Measurements from ENCODE around the gene GRID2.

The GRID2 gene

DNA sequence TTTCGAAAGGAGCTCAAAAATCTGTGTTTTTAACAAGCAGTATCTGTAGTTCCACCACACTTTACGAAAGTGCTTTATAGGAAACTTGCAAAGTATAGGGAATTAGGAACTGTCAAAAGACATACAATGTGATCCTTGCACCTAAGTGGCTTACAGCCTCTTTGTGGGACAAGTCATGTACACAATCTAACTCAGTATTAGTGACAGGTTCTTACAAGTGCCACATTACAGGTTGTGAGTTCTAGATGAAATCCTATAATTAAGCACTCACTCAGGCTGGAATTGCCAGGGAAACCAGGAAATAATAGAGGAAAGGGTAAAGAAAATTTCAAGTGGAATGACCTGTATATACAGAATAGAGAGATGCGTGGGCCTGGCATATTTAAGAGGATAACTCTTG, 957.4 kb downstream of the GRID2 start:
- H2BK12ac ChIP-seq (ENCODE audit: low read length) = no peak overlapping the region
- no peak overlapping the region for H2BK5ac ChIP-seq (ENCODE audit: low read length)
- no peaks in the 10 kb centered on the region for H3K9me3 ChIP-seq (replicated peaks in 1 of 2; ENCODE audit: control insufficient read depth in 2 of 2, insufficient read depth in 1 of 2, low read depth in 1 of 2, low read length in 2 of 2)
- no peak overlapping the region for H3K23ac ChIP-seq (ENCODE audit: low read depth, low read length, poor library complexity)
- H3K9ac ChIP-seq (ENCODE audit: low read depth, low read length, poor library complexity) = no peak overlapping the region
- H3K4ac ChIP-seq (ENCODE audit: low read length) = no peak overlapping the region
- H3K27ac ChIP-seq (replicated peaks; ENCODE audit: low read length) = no peak overlapping the region
- H3K27me3 ChIP-seq (ENCODE audit: control insufficient read depth in 3 of 3, insufficient read depth in 3 of 3, low read depth in 1 of 3, low read length in 3 of 3) = no peaks in the 10 kb centered on the region
- H3K4me1 ChIP-seq (ENCODE audit: control insufficient read depth in 2 of 2, insufficient read depth in 1 of 2, low read depth in 1 of 2, low read length in 2 of 2) = no peaks in the 10 kb centered on the region
- no peak overlapping the region for H3K14ac ChIP-seq (ENCODE audit: low read length)
- H2BK120ac ChIP-seq (ENCODE audit: low read depth, low read length) = no peak overlapping the region
- no peak overlapping the region for H3K4me3 ChIP-seq (ENCODE audit: low read length in 2 of 2)
- no peak overlapping the region for H4K91ac ChIP-seq (ENCODE audit: low read depth, low read length, poor library complexity)
- no CpG with 5 or more reads among the region's 3 CpGs for WGBS, 2 donors (ENCODE audit: extremely low coverage in 2 of 2, insufficient read length in 2 of 2, insufficient replicate concordance in 1 of 2)
- DNase-seq (ENCODE audit: low spot score) = no peak
- no peak overlapping the region for H3K4me2 ChIP-seq (ENCODE audit: insufficient read depth, low read length, poor library complexity, severe bottlenecking)
- no peaks in the 10 kb centered on the region for H3K79me1 ChIP-seq (ENCODE audit: low read depth, low read length)
- no peak overlapping the region for H4K8ac ChIP-seq (ENCODE audit: low read depth, low read length)
- H3K36me3 ChIP-seq (replicated peaks in 1 of 2; ENCODE audit: control insufficient read depth in 2 of 2, insufficient read depth in 2 of 2, low read length in 2 of 2) = no peaks in the 10 kb centered on the region
- no peak overlapping the region for H2AK5ac ChIP-seq (ENCODE audit: low read depth, low read length)
- H2AFZ ChIP-seq (ENCODE audit: low read length) = no peak overlapping the region
- H3K18ac ChIP-seq (ENCODE audit: low read length) = no peak overlapping the region
- H2BK15ac ChIP-seq (ENCODE audit: low read length) = no peak overlapping the region

DNA sequence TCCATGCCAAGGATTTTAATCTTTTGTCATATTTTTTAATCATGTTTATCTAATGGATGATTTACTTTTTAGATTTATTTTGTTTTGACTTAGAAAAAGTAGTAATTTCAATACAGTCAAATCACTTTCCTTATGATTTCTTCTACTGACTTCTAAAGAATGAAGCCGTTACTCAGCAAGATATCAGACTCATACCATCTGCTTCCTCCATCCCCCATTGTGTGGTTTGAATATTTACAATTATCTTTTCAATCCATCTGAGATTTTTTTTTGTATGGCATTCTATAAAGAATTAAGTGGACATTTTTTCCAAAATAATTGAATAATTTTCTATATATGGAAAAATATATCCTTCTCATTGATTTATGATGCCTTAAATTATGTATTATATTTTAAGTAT, 959.4 kb downstream of the GRID2 start:
- no CpG with 5 or more reads among the region's 1 CpG for WGBS, 2 donors (ENCODE audit: extremely low coverage in 2 of 2, insufficient read length in 2 of 2, insufficient replicate concordance in 1 of 2)
- H2AK5ac ChIP-seq (ENCODE audit: low read depth, low read length) = no peak overlapping the region
- no peak for DNase-seq (ENCODE audit: low spot score)

DNA sequence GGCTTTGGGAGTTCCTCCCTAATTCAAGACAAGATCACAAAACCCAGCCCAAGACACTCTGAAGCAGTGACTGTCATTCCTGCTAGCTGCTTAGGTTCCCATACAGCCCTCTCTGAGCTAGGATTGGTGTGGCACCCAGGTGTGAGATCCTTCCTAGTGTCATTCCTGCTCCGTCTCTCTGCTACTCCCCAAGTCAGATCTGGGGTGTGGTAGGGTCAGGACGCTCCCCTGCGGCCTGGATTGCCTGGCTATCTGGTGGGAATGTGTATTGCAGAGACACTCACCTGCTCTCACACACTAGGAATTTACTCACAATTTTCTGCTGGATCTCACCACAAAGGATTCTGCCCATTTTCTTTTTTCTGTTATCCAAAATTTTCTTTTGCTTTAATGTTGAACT, 964.0 kb downstream of the GRID2 start:
- Histone ChIP-seq H3K79me1 (ENCODE audit: low read depth, low read length) (no peaks in the 10 kb centered on the region), H3K27ac (replicated peaks; ENCODE audit: low read length) (no peak overlapping the region), H2BK12ac (ENCODE audit: low read length) (no peak overlapping the region), H3K23ac (ENCODE audit: low read depth, low read length, poor library complexity) (no peak overlapping the region), H3K27me3 (ENCODE audit: control insufficient read depth in 3 of 3, insufficient read depth in 3 of 3, low read depth in 1 of 3, low read length in 3 of 3) (no peaks in the 10 kb centered on the region), H3K36me3 (replicated peaks in 1 of 2; ENCODE audit: control insufficient read depth in 2 of 2, insufficient read depth in 2 of 2, low read length in 2 of 2) (no peaks in the 10 kb centered on the region), H4K91ac (ENCODE audit: low read depth, low read length, poor library complexity) (no peak overlapping the region), H3K4me2 (ENCODE audit: insufficient read depth, low read length, poor library complexity, severe bottlenecking) (no peak overlapping the region), H2BK5ac (ENCODE audit: low read length) (no peak overlapping the region), H2AFZ (ENCODE audit: low read length) (no peak overlapping the region), H2BK120ac (ENCODE audit: low read depth, low read length) (no peak overlapping the region), H3K9ac (ENCODE audit: low read depth, low read length, poor library complexity) (no peak overlapping the region), H3K4me3 (ENCODE audit: low read length in 2 of 2) (no peak overlapping the region), H4K8ac (ENCODE audit: low read depth, low read length) (no peak overlapping the region), H3K18ac (ENCODE audit: low read length) (no peak overlapping the region), H3K4me1 (ENCODE audit: control insufficient read depth in 2 of 2, insufficient read depth in 1 of 2, low read depth in 1 of 2, low read length in 2 of 2) (no peaks in the 10 kb centered on the region), H3K9me3 (replicated peaks in 1 of 2; ENCODE audit: control insufficient read depth in 2 of 2, insufficient read depth in 1 of 2, low read depth in 1 of 2, low read length in 2 of 2) (no peaks in the 10 kb centered on the region), H2AK5ac (ENCODE audit: low read depth, low read length) (no peak overlapping the region), H3K14ac (ENCODE audit: low read length) (no peak overlapping the region), H2BK15ac (ENCODE audit: low read length) (no peak overlapping the region), H3K4ac (ENCODE audit: low read length) (no peak overlapping the region)
- DNase-seq (ENCODE audit: low spot score) = no peak
- WGBS, 2 donors (ENCODE audit: extremely low coverage in 2 of 2, insufficient read length in 2 of 2, insufficient replicate concordance in 1 of 2) = no CpG with 5 or more reads among the region's 3 CpGs

More for the DNA sequence above, 959.4 kb downstream of the GRID2 start:
- Histone ChIP-seq H3K27me3 (ENCODE audit: control insufficient read depth in 3 of 3, insufficient read depth in 3 of 3, low read depth in 1 of 3, low read length in 3 of 3) (no peaks in the 10 kb centered on the region), H2BK120ac (ENCODE audit: low read depth, low read length) (no peak overlapping the region), H3K14ac (ENCODE audit: low read length) (no peak overlapping the region), H3K4me2 (ENCODE audit: insufficient read depth, low read length, poor library complexity, severe bottlenecking) (no peak overlapping the region), H3K4ac (ENCODE audit: low read length) (no peak overlapping the region), H3K18ac (ENCODE audit: low read length) (no peak overlapping the region), H3K36me3 (replicated peaks in 1 of 2; ENCODE audit: control insufficient read depth in 2 of 2, insufficient read depth in 2 of 2, low read length in 2 of 2) (no peaks in the 10 kb centered on the region), H3K4me3 (ENCODE audit: low read length in 2 of 2) (no peak overlapping the region), H2BK12ac (ENCODE audit: low read length) (no peak overlapping the region), H3K9ac (ENCODE audit: low read depth, low read length, poor library complexity) (no peak overlapping the region), H3K27ac (replicated peaks; ENCODE audit: low read length) (no peak overlapping the region), H3K23ac (ENCODE audit: low read depth, low read length, poor library complexity) (no peak overlapping the region), H2BK5ac (ENCODE audit: low read length) (no peak overlapping the region), H4K8ac (ENCODE audit: low read depth, low read length) (no peak overlapping the region), H2AFZ (ENCODE audit: low read length) (no peak overlapping the region), H3K9me3 (replicated peaks in 1 of 2; ENCODE audit: control insufficient read depth in 2 of 2, insufficient read depth in 1 of 2, low read depth in 1 of 2, low read length in 2 of 2) (no peaks in the 10 kb centered on the region), H2BK15ac (ENCODE audit: low read length) (no peak overlapping the region), H4K91ac (ENCODE audit: low read depth, low read length, poor library complexity) (no peak overlapping the region), H3K4me1 (ENCODE audit: control insufficient read depth in 2 of 2, insufficient read depth in 1 of 2, low read depth in 1 of 2, low read length in 2 of 2) (no peaks in the 10 kb centered on the region), H3K79me1 (ENCODE audit: low read depth, low read length) (no peaks in the 10 kb centered on the region)

DNA sequence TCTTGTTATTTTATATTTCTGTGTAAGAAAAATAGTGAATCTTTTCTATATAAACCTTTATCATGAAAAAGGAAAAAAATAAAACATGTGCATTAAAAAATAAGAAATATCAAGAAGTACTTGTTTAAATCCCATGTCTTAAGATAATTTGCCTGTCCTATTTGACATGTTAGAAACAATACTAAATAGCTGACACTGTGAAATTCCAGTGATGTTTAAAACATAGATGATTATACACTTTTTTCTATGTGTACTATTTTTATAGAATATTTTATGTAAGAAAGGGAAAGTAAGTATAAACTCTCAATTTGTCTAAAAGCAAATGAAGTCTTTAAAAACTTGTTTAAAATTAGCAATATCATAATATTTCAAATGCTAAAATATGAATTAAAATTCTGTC, 981.6 kb downstream of the GRID2 start:
- Histone ChIP-seq H3K4ac (ENCODE audit: low read length) (no peak overlapping the region), H3K4me3 (ENCODE audit: low read length in 2 of 2) (no peak overlapping the region), H2BK120ac (ENCODE audit: low read depth, low read length) (no peak overlapping the region), H2AFZ (ENCODE audit: low read length) (no peak overlapping the region), H3K4me1 (ENCODE audit: control insufficient read depth in 2 of 2, insufficient read depth in 1 of 2, low read depth in 1 of 2, low read length in 2 of 2) (no peaks in the 10 kb centered on the region), H3K36me3 (replicated peaks in 1 of 2; ENCODE audit: control insufficient read depth in 2 of 2, insufficient read depth in 2 of 2, low read length in 2 of 2) (no peaks in the 10 kb centered on the region), H3K23ac (ENCODE audit: low read depth, low read length, poor library complexity) (no peak overlapping the region), H3K9me3 (replicated peaks in 1 of 2; ENCODE audit: control insufficient read depth in 2 of 2, insufficient read depth in 1 of 2, low read depth in 1 of 2, low read length in 2 of 2) (no peaks in the 10 kb centered on the region), H3K27me3 (ENCODE audit: control insufficient read depth in 3 of 3, insufficient read depth in 3 of 3, low read depth in 1 of 3, low read length in 3 of 3) (no peaks in the 10 kb centered on the region), H3K4me2 (ENCODE audit: insufficient read depth, low read length, poor library complexity, severe bottlenecking) (no peak overlapping the region), H3K79me1 (ENCODE audit: low read depth, low read length) (no peaks in the 10 kb centered on the region), H2BK12ac (ENCODE audit: low read length) (no peak overlapping the region), H2AK5ac (ENCODE audit: low read depth, low read length) (no peak overlapping the region), H3K9ac (ENCODE audit: low read depth, low read length, poor library complexity) (no peak overlapping the region), H3K27ac (replicated peaks; ENCODE audit: low read length) (no peak overlapping the region), H2BK15ac (ENCODE audit: low read length) (no peak overlapping the region), H4K8ac (ENCODE audit: low read depth, low read length) (no peak overlapping the region), H3K18ac (ENCODE audit: low read length) (no peak overlapping the region), H4K91ac (ENCODE audit: low read depth, low read length, poor library complexity) (no peak overlapping the region), H3K14ac (ENCODE audit: low read length) (no peak overlapping the region), H2BK5ac (ENCODE audit: low read length) (no peak overlapping the region)
- DNase-seq (ENCODE audit: low spot score) = no peak

Data from neuronal stem cell (in vitro differentiated cells).